DMS 273 (cell line): Measurements from ENCODE around the gene MECR.
A peak's percentile ranks its signal among the peaks of the same experiment; 100 is the strongest.
"Not testable (repeated sequence)": the region's sequence is repeated elsewhere in the genome, so short reads cannot be mapped to it uniquely, and the experiment has no call there.

Source experiments
- DNase-seq: peaks from one replicate; lab custom pipeline; 2025; ENCODE audit not compliant: unreplicated experiment; lab: John Stamatoyannopoulos, UW

Gene MECR

DNA sequence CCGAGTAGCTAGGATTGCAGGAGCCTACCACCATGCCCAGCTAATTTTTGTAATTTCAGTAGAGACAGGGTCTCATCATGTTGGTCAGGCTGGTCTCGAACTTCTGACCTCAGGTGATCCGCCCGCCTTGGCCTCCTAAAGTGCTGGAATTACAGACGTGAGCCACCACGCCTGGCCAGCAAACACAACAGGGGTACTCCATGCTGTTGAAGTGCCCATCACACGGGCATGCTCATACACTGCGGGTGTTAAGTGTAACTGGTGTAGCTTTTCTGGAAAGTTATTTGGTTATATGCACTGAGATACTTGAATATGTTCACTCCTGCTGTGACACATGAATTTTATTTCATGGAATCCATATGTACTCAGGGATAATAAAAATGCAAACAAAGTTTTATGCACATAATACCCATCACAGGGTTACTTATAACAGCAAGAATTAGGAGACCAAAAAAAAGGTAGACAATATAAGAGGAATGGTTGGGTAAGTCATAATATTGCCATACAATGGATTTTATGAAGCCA, 58.3 kb downstream of the MECR start:
- peak; percentile 14 for DNase-seq

- DNase-seq: no peak
These were observed 59.2 kb downstream of the MECR start for GRCh38 chr1:29171521-29171920.

- peak; percentile 94 for DNase-seq
These were observed 59.6 kb downstream of the MECR start for GRCh38 chr1:29171089-29171488.

DNA sequence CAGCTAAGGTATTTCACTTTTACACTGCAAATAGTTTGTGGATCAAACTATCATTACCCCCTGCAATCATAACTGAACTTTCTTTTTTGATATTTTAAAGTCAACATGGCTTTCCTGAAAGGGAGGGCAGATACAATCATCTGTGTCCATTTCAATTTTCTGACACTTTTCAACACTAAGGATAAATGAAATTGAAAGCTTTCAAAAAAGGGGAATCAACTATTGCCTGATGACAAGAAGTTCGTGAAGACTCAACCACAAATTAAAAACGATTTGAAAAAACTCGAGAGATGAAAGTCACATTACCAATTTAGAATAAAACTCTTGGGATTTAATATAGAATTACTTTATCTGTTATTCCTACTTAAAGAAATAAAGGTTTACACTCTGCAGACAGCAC, 60.8 kb downstream of the MECR start:
- no peak for DNase-seq

GRCh38 chr1:29167904-29168303, 62.8 kb downstream of the MECR start:
- no peak for DNase-seq

GRCh38 chr1:29166291-29166878, 64.3 kb downstream of the MECR start:
- no peak for DNase-seq

GRCh38 chr1:29164588-29164987, 66.1 kb downstream of the MECR start:
- no peak for DNase-seq

- DNase-seq: no peak
These were observed 68.1 kb downstream of the MECR start for GRCh38 chr1:29162476-29163138.

DNA sequence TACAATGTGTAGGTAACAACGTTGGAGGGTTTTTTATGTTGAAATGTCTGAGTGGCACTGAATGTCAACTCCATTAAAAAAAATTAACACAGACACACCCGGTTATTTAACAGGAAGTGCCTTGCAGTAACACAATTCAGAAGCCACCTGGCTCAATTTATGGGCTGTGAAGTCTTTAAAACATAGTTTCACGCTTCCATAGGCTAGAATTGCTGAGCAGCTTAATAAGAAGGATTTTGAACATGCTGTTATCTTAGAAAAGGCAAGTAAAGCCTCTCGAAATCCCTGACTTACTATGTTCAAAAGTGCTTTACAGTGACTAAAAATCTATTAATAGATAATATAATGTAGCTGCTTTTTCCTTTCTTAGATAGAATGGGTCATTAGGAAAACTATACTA, 68.7 kb downstream of the MECR start:
- no peak for DNase-seq

- no peak for DNase-seq
These were observed 71.0 kb downstream of the MECR start for GRCh38 chr1:29159773-29160172.

DNA sequence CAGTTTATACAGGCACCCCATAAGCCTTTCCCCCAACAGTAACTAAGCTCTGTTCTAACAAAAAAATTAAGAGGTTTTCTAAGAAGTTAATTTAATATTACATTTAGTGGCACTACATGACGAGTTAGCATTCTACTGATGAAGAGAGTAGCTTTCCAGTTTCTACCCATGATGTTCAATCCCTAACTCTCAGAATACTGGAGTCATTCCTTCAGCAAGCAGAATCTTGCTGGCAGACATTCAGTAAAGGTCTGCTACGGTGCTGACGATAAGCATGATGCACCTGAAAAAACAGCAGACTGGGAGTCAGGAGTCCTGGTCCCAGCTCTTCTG, 73.5 kb downstream of the MECR start:
- DNase-seq: no peak

DNA sequence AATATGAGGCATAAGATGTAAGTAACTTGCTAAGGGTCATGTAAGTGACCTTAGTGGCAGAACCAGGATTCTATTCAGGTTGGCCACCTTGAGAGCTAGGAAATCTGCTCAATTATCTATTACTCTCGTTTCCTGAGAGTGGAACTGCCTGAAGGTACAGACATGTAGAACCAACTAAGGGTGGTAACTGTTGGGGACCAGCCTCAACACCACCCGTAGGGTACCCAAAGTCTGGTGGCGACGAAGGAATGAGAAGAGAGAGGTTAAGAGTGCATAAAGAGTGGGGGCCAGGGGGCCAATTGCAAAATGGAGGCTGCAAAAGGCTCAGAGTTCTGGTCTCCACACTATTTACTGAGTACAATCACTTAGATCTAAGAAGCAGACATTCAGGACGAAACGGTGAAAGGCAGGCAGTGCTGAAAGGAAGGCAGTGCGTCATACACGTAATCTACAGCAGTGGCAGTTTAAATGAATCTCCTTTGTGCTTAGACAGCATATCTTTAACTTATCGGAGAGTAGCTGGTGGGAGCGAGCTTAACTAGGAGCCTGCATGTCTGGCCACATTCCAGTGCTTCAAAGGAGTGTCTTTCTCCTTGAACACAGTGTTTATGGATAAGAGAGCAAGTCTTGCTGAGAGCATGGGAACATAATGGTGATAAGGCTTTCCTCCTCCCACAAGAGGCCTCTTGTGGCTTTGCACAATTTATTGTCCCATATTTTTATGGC, 74.0 kb downstream of the MECR start:
- no peak for DNase-seq

DNA sequence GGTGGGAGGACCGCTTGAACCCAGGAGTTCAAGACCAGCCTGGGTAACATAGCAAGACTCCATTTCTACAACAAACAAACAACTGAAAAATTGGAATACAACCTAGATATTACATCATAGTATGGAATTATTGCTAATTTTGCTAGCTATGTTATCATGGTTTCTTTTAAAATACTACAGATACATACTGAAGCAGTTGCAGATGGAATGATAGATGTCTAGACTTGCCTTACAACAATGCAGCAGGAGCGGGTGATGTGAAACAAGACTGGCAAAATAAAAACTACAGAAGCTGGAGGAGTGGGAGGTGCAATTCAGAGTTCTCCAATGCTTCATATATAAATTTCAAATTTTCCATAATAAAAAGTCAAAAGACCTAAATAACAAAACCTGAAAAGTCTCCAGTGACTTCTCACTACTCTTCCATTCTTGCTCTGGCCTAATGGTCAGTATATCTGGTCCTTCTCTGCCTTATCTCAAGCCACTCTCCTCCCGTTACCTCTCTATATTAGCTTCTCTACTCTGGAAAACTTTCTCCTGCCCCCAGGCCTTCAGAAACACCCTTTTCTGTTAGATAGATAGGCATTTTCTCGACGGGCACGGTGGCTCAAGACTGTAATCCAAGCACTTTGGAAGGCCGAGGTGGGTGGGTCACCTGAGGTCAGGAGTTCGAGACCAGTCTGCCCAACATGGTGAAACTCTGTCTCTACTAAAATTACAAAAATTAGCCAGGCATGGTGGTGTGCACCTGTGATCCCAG, 78.5 kb downstream of the MECR start:
- DNase-seq: no peak

GRCh38 chr1:29150346-29150745, 80.4 kb downstream of the MECR start:
- not testable (repeated sequence) for DNase-seq

GRCh38 chr1:29148656-29149491, 81.9 kb downstream of the MECR start:
- no peak for DNase-seq

DNA sequence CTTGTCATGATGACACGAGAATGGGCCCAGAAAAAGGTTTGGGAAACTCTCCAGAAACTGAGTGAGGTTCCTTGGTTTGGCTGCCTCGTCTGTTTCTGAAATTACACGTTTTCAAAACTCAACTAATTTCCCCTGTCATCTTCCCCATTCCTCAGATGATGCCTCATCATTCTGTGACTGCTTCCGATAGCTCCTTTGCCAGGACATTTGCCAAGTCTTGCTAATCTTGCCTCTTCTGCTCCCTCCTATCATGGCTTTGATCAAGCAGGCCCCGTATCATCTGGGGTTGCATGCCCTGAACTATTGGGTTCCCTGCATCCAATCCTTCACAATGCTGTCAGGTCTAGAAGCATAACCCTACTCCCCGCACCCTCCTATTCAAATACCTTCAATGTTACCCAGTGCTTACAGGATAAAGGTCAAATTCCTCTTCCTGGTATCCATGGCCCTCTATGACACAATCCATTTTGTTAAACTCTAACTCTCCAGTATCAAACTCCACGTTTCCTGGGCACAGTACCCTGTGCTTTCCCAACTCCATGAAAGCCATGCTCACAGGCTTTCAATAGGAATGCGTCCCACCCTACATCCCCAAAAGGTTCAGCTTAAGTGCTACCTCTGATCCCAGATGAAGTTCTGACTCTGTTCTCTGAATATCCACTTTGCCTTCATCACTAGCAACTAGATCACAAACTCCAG, 84.8 kb downstream of the MECR start:
- no peak for DNase-seq

DNA sequence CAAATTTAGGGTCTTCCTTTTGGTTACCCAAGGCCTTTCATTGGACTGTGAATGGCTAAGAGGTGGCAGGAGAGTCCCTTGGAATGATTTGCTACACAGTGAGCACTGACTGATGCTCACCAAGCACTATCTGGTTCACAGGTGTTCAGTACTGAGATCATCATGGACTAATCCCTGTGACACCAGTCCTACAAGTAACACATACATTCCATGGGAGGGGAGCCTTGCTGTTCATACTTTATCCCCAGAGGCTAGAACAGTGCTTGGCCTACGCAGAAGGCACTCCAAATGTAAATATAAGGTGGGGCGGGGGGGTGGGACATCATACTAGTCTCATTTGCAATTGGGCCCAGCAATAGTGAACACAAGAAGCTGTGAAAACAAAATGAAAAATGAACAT, 86.6 kb downstream of the MECR start:
- DNase-seq: no peak

DNA sequence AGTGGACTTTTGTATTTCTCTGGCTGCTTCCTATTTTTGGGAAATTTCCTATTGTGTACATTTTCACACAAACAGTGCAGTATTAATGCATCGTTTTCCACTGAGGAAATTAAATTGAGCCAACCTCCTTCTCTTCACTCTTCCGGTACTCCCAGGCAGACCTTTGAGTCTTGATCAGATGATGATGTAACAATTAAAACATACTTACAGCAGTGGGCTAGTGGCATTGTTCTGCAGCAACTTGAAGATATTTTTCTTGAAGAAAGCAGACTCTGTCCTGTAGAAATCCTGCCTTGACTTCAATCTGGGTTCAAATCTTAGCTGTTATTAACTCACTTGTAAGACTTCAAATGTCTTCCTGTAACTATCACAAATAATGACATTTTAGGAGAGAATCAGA, 88.0 kb downstream of the MECR start:
- no peak for DNase-seq
